ENCODE results near the gene IL5RA. TPM values are rescaled to one million over a fixed set of nuclear protein-coding genes. Genes with fewer than 3 reads are reported as not detected.

Gene IL5RA, protein sequence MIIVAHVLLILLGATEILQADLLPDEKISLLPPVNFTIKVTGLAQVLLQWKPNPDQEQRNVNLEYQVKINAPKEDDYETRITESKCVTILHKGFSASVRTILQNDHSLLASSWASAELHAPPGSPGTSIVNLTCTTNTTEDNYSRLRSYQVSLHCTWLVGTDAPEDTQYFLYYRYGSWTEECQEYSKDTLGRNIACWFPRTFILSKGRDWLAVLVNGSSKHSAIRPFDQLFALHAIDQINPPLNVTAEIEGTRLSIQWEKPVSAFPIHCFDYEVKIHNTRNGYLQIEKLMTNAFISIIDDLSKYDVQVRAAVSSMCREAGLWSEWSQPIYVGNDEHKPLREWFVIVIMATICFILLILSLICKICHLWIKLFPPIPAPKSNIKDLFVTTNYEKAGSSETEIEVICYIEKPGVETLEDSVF
- total RNA-seq = not detected
- long read RNA-seq, partial matches to known transcripts = 1 of 1 reads
- long read RNA-seq, other reads (novel, unspliced or antisense) = 0 of 1 reads

DNA sequence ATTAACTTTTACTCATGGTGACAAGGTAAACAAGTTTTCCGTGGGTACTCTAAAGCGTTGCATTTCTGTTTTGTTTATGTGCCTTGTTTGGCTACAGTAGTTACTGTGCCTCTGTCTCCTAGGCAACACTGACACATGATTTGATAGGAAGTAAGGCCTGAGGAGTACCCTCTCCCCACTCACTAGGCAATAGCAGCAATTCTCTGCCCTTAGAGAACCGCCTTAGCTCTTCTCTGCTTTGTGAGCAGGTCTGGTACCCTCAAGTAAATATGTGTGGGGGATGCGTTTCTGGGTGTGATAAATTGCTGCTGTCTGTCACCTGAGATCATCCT lies at the start of gene IL5RA:
TSS of gene IL5RA (minus strand) at position 76 of the 332 bp plus-strand sequence. CDS start 5,390 bp downstream, outside the sequence.
- DNase-seq (ENCODE audit: low spot score) = no peak

DNA sequence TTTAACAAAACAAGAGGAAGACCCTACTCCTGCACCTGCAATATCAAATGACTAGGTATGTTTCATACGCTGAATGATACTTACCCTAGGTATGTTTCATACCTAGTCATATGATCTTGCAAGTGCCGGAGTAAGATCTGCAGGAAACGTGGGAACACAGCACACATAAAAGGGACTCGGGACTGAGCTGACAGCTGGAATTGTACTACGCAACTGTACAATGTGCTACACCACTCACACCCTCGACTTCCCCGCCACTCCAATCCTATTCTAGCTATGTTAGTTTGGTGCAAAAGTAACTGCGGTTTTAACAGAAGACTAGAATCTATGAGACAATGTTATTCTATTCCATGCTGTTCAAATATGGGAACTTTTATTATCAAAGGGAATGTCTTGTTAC lies 47.3 kb upstream of the IL5RA start:
- DNase-seq (ENCODE audit: low spot score) = no peak

DNA sequence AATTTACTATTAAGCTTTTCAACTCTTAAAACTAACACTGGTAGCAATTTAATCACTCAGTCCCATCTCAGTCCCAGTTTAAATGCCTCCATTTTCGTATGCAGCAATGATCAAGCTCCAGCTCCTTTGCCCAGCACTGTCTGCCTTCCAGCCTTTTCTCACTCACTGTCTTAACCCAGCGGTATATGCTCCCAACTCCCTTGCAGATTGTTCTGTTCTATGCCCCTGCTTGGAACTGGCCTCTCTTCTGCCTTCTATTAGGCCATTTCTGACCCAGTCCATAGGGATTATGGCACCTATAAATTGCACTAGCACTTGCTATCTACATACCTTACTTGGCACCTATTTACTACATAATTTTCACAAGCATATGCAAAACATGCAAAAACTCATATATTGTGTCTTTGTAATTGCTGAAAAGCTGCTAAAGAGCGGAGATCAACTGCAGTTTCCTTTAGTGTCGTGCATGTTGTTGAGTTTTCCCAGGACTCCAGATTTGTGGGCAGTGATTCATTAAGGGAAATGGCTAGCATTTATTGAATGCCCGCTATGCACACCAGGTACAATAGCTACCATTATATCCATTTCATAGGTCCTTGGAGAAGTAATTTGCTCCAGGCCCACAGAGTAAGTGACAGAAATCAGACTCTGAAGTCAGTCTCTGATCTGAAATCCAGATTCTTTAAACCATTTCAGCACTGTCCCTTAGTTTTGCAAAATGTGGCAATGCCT lies 44.9 kb upstream of the IL5RA start:
- no peak for DNase-seq (ENCODE audit: low spot score)

GRCh38 chr3:3151513-3151912 lies 41.3 kb upstream of the IL5RA start:
- DNase-seq (ENCODE audit: low spot score) = no peak

GRCh38 chr3:3149560-3149959 lies 39.4 kb upstream of the IL5RA start:
- DNase-seq (ENCODE audit: low spot score) = no peak

- no peak for DNase-seq (ENCODE audit: low spot score)
Observed at GRCh38 chr3:3145831-3146230, 35.7 kb upstream of the IL5RA start.

DNA sequence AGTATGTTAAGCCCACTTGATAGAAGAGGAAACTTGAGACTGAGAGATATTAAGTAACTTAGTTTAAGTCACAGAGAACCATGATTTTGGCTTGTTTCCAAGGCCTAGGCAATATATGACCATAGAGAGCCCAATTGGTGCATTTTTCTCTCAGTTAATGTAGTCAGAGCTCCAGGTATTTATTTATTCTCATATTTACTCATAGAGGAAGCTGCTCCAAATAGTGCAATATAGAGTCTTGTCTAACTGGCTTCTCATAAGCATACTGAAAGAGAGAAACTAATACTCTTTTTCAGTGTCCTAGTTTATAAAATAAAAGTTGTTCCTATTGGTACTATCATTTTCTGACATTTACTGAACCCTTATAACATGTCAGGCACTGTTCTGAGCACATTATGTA lies 31.8 kb upstream of the IL5RA start:
- no peak for DNase-seq (ENCODE audit: low spot score)

DNA sequence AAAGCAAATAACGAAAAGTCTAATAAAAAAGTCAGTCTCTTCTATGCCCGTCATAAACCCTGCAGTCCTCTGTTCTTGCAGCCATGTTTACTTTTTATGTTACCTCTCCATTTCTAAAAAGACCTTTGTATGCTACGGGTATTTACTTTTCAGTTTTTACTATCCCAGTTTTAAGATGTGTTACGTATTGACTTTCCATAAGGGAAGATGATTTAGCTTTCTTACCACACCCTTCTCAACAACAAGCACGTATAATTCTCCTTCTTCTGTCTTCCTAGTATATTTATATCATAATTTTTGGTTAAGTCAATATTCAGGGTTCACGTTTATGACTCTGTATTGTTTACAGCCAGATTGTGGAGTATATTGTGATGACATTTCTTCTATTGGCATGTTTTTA lies 27.4 kb upstream of the IL5RA start:
- DNase-seq (ENCODE audit: low spot score) = no peak

- no peak for DNase-seq (ENCODE audit: low spot score)
Observed at GRCh38 chr3:3134750-3135448, 24.7 kb upstream of the IL5RA start.

DNA sequence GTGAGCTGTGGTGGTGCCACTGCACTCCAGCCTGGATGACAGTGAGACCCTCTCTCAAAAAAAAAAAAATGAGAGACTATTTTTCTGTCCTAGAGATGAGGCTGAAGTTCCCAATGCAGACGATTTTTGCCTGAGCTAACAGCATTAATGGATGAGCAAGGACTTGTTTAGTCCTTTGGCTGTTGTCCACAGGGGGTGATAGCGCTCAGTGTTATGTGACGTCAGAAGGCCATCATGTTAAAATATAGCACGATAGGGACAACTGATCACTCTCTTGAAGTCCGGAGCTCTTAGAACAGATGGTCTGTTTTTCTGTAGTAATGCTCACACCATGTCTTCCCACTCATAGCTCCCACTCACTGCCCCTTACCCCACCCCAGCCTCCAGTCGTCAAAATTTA lies 23.3 kb upstream of the IL5RA start:
- no peak for DNase-seq (ENCODE audit: low spot score)

- no peak for DNase-seq (ENCODE audit: low spot score)
Observed at GRCh38 chr3:3129579-3129978, 19.4 kb upstream of the IL5RA start.

GRCh38 chr3:3127432-3128010 lies 17.3 kb upstream of the IL5RA start:
- DNase-seq (ENCODE audit: low spot score) = no peak

GRCh38 chr3:3126477-3127431 lies 16.6 kb upstream of the IL5RA start, which contains the start of gene TRNT1:
Gene TRNT1, plus strand, starts transcription at chr3:3126940. Its CDS starts 2,101 bp downstream, at chr3:3129041.
- peak; percentile 99 for DNase-seq (ENCODE audit: low spot score)

GRCh38 chr3:3125977-3126376 lies 15.8 kb upstream of the IL5RA start:
- DNase-seq (ENCODE audit: low spot score) = no peak

DNA sequence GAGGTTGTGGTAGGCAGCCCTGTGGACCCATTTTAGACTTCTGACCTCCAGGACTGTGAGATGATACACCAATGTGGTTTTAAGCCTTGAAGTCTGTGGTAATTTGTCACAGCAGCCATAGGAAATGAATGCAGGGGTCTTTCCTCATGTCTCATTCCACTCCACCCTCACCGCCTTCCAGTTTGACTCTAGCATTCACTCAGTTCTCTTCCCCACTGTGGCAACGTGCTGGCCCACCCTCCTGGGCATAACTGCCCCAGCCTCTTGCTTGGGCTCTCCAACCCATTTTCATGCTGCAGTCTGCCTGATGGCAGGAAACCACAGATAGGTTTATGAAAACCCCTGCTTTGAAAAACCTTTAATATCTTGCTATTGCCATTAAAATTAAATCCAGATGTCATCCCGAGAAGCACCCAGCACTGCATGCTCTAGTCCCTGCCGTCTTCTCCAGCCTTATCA lies 9.2 kb upstream of the IL5RA start:
- DNase-seq (ENCODE audit: low spot score) = no peak

GRCh38 chr3:3117651-3118050 lies 7.5 kb upstream of the IL5RA start:
- DNase-seq (ENCODE audit: low spot score) = no peak

GRCh38 chr3:3113042-3113709 lies 3.0 kb upstream of the IL5RA start:
- no peak for DNase-seq (ENCODE audit: low spot score)

DNA sequence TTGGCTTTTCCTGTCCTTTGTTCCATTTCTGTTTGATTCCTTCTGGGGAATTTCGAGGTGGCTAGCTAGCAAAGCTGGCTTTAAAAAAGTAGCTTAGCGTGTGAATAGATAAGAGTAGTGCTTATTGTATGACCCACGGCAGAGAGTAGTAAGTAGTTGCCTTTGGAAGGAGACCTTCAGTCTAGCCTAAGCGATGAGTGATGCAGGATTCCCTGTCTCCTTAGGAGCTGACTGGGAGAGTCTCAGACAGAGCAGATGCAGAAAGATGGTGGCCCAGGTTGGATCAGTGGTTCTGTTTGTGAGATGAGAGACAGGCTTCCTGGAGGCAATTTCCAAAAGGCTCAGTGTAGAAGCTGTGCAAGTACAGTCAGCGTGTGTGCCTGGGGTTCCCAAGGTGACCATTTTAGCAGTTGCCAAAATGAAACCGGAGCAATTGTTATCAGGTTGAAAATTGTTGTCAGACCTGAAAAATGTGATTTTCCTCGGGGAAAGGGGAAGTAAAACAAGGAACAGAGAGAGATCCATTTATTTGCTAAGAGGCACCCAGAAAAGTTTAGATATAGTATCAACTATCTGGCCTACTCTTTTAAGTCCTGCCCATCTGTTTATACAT lies 681 bp upstream of the IL5RA start:
- no peak for DNase-seq (ENCODE audit: low spot score)
